ENCODE results near the gene SMYD3.

DNA sequence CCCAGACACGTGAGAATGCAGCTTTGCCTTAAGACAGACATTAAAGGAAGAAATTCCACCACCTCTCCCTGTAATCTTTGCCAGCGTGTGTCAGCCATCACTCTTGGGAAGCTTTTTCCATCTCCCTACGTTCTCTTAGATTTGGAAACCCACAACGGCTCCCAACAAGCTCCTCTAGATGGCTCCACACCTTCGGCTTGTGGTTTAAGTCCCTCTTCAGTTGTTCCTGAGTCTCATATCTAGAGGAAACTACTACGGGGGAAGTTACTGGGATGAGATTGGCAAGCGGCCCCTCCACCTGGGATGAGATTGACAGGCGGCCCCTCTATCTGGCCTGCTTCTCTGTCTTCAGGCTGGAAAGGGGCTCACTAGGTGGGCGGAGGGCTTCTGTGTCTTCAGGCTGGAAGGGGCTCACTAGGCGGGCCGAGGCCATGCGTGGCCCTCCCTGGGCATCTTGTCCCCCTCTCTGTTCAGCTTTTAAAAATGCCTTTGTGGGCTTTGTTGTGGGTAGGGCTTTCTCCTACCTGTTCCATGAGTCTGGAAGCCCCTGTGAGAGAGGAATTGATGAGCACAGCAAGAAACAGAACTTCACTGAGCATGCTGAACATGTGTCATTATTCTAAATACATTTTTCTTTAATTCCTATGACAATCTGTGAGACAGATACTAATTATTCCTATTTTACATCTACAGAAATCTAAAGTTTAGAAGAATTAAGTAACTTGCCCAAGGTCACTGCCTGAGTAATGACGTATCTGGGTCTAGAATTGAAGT is 681.8 kb downstream of the SMYD3 start:
- TF ChIP-seq CTCF (IDR thresholded peaks at IDR 0.05) (no peak), EZH2 (IDR thresholded peaks at IDR 0.05; ENCODE audit: borderline replicate concordance, insufficient read depth, low read depth, low read length, poor library complexity, severe bottlenecking) (no peak)
